ENCODE results near the gene WDFY2. TPM values are rescaled to one million over a fixed set of nuclear protein-coding genes. Genes with fewer than 3 reads are reported as not detected.

WDFY2 gene
- total and polyA plus RNA-seq, 4 donors, result 3.4 to 10.5 (median 5.8) TPM

- Histone ChIP-seq H3K27me3 (ENCODE audit: control insufficient read depth in 4 of 4, insufficient read depth in 4 of 4, low read length in 3 of 4) (no peaks in the 10 kb centered on the region), H3K36me3 (ENCODE audit: control insufficient read depth in 4 of 4, insufficient read depth in 3 of 4, low read depth in 1 of 4, low read length in 3 of 4) (no peaks in the 10 kb centered on the region), H3K4me1 (ENCODE audit: control insufficient read depth in 4 of 4, insufficient read depth in 4 of 4, low read length in 3 of 4) (peaks cover 0 to 1% (median 0%) of the 10 kb centered on the region in 4 donors), H3K27ac (ENCODE audit: low read depth in 1 of 2, low read length in 2 of 2) (no peak overlapping the region), H3K9me3 (ENCODE audit: control insufficient read depth in 4 of 4, low read length in 3 of 4) (no peaks in the 10 kb centered on the region), H3K4me3 (ENCODE audit: low read depth in 1 of 3, low read length in 3 of 3) (no peak overlapping the region), H3K9ac (ENCODE audit: low read depth in 1 of 2, low read length in 2 of 2) (no peak overlapping the region)
- 94% methylated on average over 1 of the region's 1 CpG for WGBS
- DNase-seq (ENCODE audit: low spot score), result no peak
- TF ChIP-seq TAF1 (conservative IDR thresholded peaks at IDR 0.05) (no peak), FOXA1 (IDR thresholded peaks at IDR 0.05) (no peak), FOXA2 (IDR thresholded peaks at IDR 0.05) (no peak), YY1 (IDR thresholded peaks at IDR 0.05) (no peak)
Measured at GRCh38 chr13:51713807-51714206, 129.5 kb downstream of the WDFY2 start.

- no peak for DNase-seq (ENCODE audit: low spot score)
- H3K4me3 ChIP-seq (ENCODE audit: low read depth in 1 of 3, low read length in 3 of 3), result no peak overlapping the region
- no peaks in the 10 kb centered on the region for H3K36me3 ChIP-seq (ENCODE audit: control insufficient read depth in 4 of 4, insufficient read depth in 3 of 4, low read depth in 1 of 4, low read length in 3 of 4)
- H3K27ac ChIP-seq (ENCODE audit: low read depth in 1 of 2, low read length in 2 of 2), result no peak overlapping the region
- no peaks in the 10 kb centered on the region for H3K9me3 ChIP-seq (ENCODE audit: control insufficient read depth in 4 of 4, low read length in 3 of 4)
- no peaks in the 10 kb centered on the region for H3K27me3 ChIP-seq (ENCODE audit: control insufficient read depth in 4 of 4, insufficient read depth in 4 of 4, low read length in 3 of 4)
- TF ChIP-seq RXRA (IDR thresholded peaks at IDR 0.05) (no peak), HNF4A (conservative IDR thresholded peaks at IDR 0.05) (no peak), CTCF (IDR thresholded peaks at IDR 0.05; ENCODE audit: low read depth, low read length, missing input control) (no peak), MAX (IDR thresholded peaks at IDR 0.05) (no peak)
- H3K4me1 ChIP-seq (ENCODE audit: control insufficient read depth in 4 of 4, insufficient read depth in 4 of 4, low read length in 3 of 4), result peaks cover 0 to 1% (median 0%) of the 10 kb centered on the region in 4 donors
- 85% methylated on average over 2 of the region's 2 CpGs for WGBS
- no peak overlapping the region for H3K9ac ChIP-seq (ENCODE audit: low read depth in 1 of 2, low read length in 2 of 2)
Measured at GRCh38 chr13:51714663-51715168, 130.5 kb downstream of the WDFY2 start.

- 96% methylated on average over 3 of the region's 3 CpGs for WGBS
- no peak overlapping the region for H3K4me3 ChIP-seq (ENCODE audit: low read depth in 1 of 3, low read length in 3 of 3)
- DNase-seq (ENCODE audit: low spot score), result no peak
- peaks cover 0 to 1% (median 0%) of the 10 kb centered on the region in 4 donors for H3K4me1 ChIP-seq (ENCODE audit: control insufficient read depth in 4 of 4, insufficient read depth in 4 of 4, low read length in 3 of 4)
- no peaks in the 10 kb centered on the region for H3K27me3 ChIP-seq (ENCODE audit: control insufficient read depth in 4 of 4, insufficient read depth in 4 of 4, low read length in 3 of 4)
- no peaks in the 10 kb centered on the region for H3K9me3 ChIP-seq (ENCODE audit: control insufficient read depth in 4 of 4, low read length in 3 of 4)
- H3K27ac ChIP-seq (ENCODE audit: low read depth in 1 of 2, low read length in 2 of 2), result no peak overlapping the region
- H3K9ac ChIP-seq (ENCODE audit: low read depth in 1 of 2, low read length in 2 of 2), result no peak overlapping the region
- no peaks in the 10 kb centered on the region for H3K36me3 ChIP-seq (ENCODE audit: control insufficient read depth in 4 of 4, insufficient read depth in 3 of 4, low read depth in 1 of 4, low read length in 3 of 4)
- TF ChIP-seq GABPA (IDR thresholded peaks at IDR 0.05 in 1 of 2, conservative IDR thresholded peaks at IDR 0.05 in 1 of 2) (no peak), HNF4G (IDR thresholded peaks at IDR 0.05) (no peak), EGR1 (IDR thresholded peaks at IDR 0.05; ENCODE audit: low read depth in 2 of 2) (no peak), HNF4A (conservative IDR thresholded peaks at IDR 0.05) (no peak), ATF3 (IDR thresholded peaks at IDR 0.05) (no peak), YY1 (IDR thresholded peaks at IDR 0.05) (no peak), NR2F2 (IDR thresholded peaks at IDR 0.05) (no peak), SP1 (IDR thresholded peaks at IDR 0.05) (no peak), TAF1 (conservative IDR thresholded peaks at IDR 0.05) (no peak), CTCF (IDR thresholded peaks at IDR 0.05; ENCODE audit: low read depth, low read length, missing input control) (no peak), MAX (IDR thresholded peaks at IDR 0.05) (no peak), REST (IDR thresholded peaks at IDR 0.05) (no peak)
Measured at GRCh38 chr13:51715613-51716012, 131.4 kb downstream of the WDFY2 start.
